HCT116 (cell line): ENCODE measurements around the gene ESPNL.

Source experiments
- EZH2 ChIP-seq: fragments of 200-600 bp; sonication (generic); IDR thresholded peaks from 2 replicates; pipeline ENCODE4 v1.6.1; 2017; ENCODE audit warnings: antibody characterized with exemption, mixed run types
- EZH2phosphoT487 ChIP-seq: fragments of 200-600 bp; IDR thresholded peaks from 2 replicates; pipeline ENCODE4 v1.6.1; 2018; ENCODE audit warnings: antibody characterized with exemption, borderline replicate concordance
- FOSL1 ChIP-seq: IDR thresholded peaks from 2 replicates; pipeline ENCODE4 v1.6.1; 2012; ENCODE audit warnings: low read depth
- POLR2A ChIP-seq: IDR thresholded peaks from 2 replicates; pipeline ENCODE4 v1.7.0; 2011; ENCODE audit warnings: borderline replicate concordance; ENCODE audit not compliant: insufficient read depth, insufficient read length; ENCODE audit errors: extremely low read depth
- POLR2AphosphoS5 ChIP-seq: IDR thresholded peaks from 2 replicates; pipeline ENCODE4 v1.6.1; 2011; ENCODE audit warnings: mild to moderate bottlenecking, low read depth, low read length, moderate library complexity
- RAD21 ChIP-seq: IDR thresholded peaks from 2 replicates; pipeline ENCODE4 v1.6.1; 2012; ENCODE audit warnings: low read depth, mild to moderate bottlenecking
- SIN3A ChIP-seq: IDR thresholded peaks from 2 replicates; pipeline ENCODE4 v1.6.1; 2012; ENCODE audit warnings: low read depth
- SP1 ChIP-seq: IDR thresholded peaks from 2 replicates; pipeline ENCODE4 v1.6.1; 2012; ENCODE audit warnings: low read depth
- TCF7L2 ChIP-seq: IDR thresholded peaks from 2 replicates; pipeline ENCODE4 v1.7.0; 2011; ENCODE audit warnings: borderline replicate concordance, inconsistent platforms; ENCODE audit not compliant: insufficient read depth, insufficient read length; ENCODE audit errors: extremely low read depth
- YY1 ChIP-seq: IDR thresholded peaks from 2 replicates; pipeline ENCODE4 v1.6.1; 2011; ENCODE audit warnings: low read length, low read depth, moderate library complexity, mild to moderate bottlenecking; ENCODE audit not compliant: insufficient replicate concordance; ENCODE audit errors: extremely low read depth
- TF ChIP-seq, protein P1 (sequence below), 3 experiments: fragments of 200-600 bp in 1 of 3; sonication (generic) in 1 of 3; IDR thresholded peaks in 2 of 3; conservative IDR thresholded peaks in 1 of 3; 2 replicates each; pipeline ENCODE4 v1.5.1; 2012 to 2017; ENCODE audit warnings: low read depth in 2 of 3, low read length in 2 of 3, antibody characterized with exemption in 1 of 3, borderline replicate concordance in 1 of 3, control low read depth in 1 of 3, mild to moderate bottlenecking in 1 of 3, mixed read lengths in 1 of 3, mixed run types in 1 of 3, moderate library complexity in 1 of 3; ENCODE audit not compliant: insufficient read depth in 1 of 3
- TF ChIP-seq, protein P2 (sequence below): IDR thresholded peaks from 2 replicates; pipeline ENCODE4 v1.6.1; 2012; ENCODE audit warnings: low read depth
- TF ChIP-seq, protein P3 (sequence below): IDR thresholded peaks from 2 replicates; pipeline ENCODE4 v1.6.1; 2012
- TF ChIP-seq, protein P4 (sequence below): IDR thresholded peaks from 2 replicates; pipeline ENCODE4 v1.6.1; 2011; ENCODE audit warnings: mild to moderate bottlenecking, low read length, moderate library complexity; ENCODE audit not compliant: insufficient replicate concordance; ENCODE audit errors: extremely low read depth

DNA sequence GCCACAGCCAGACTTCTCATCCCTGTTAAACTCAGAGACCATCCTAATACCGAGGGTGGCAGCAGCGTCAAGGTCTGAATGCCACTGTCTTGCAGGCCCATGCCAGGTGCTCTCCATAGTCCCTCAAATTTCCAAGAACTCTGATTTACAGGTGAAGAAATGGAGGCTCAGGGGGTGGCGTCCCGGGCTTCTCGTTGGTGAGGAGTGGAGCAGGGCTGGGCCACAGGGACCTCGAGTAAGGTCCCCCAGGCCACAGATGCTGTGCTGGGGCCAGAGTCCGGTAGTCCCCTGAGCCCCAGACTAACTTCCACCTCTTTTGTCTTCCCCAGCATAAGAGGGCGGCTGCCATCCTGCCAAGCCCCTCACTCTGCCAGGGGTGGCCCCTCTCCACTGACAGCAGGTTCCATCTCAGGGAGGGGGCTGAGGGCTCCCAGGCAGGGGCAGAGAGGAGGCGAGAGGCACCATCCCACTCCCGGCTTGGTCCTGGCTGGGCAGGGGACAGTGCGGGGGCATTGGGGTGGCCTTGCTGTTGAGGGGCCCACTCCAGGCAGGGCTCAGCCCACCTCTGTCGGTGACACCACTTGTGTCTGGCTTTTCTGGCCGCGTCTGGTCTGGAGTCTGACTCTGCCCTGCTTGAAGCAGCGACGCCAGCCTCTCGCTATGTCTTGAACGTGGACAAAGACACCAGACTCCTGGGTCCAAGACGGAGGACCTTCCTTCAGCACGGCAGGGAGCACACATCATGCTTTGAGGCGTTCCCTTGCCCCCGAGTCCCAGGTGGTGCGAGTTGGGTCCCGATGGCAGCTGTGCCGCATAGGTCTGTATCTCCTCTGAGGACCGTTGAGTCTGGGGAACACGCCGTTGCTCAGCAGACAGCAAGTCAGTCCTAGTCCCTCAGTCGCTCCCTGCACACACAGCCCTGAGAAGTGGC lies 22.4 kb downstream of the ESPNL start:
- TF ChIP-seq POLR2A (no peak), POLR2AphosphoS5 (no peak), EZH2phosphoT487 (no peak), RAD21 (no peak), SP1 (no peak), EZH2 (no peak), TCF7L2 (no peak), FOSL1 (no peak), SIN3A (no peak), YY1 (no peak)
- TF ChIP-seq, protein P1, sequence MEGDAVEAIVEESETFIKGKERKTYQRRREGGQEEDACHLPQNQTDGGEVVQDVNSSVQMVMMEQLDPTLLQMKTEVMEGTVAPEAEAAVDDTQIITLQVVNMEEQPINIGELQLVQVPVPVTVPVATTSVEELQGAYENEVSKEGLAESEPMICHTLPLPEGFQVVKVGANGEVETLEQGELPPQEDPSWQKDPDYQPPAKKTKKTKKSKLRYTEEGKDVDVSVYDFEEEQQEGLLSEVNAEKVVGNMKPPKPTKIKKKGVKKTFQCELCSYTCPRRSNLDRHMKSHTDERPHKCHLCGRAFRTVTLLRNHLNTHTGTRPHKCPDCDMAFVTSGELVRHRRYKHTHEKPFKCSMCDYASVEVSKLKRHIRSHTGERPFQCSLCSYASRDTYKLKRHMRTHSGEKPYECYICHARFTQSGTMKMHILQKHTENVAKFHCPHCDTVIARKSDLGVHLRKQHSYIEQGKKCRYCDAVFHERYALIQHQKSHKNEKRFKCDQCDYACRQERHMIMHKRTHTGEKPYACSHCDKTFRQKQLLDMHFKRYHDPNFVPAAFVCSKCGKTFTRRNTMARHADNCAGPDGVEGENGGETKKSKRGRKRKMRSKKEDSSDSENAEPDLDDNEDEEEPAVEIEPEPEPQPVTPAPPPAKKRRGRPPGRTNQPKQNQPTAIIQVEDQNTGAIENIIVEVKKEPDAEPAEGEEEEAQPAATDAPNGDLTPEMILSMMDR (IDR thresholded peaks at IDR 0.05 in 2 of 3, conservative IDR thresholded peaks at IDR 0.05 in 1 of 3; ENCODE audit: borderline replicate concordance in 1 of 3, insufficient read depth in 1 of 3, low read depth in 2 of 3, low read length in 2 of 3) = no peak
- TF ChIP-seq, protein P2, sequence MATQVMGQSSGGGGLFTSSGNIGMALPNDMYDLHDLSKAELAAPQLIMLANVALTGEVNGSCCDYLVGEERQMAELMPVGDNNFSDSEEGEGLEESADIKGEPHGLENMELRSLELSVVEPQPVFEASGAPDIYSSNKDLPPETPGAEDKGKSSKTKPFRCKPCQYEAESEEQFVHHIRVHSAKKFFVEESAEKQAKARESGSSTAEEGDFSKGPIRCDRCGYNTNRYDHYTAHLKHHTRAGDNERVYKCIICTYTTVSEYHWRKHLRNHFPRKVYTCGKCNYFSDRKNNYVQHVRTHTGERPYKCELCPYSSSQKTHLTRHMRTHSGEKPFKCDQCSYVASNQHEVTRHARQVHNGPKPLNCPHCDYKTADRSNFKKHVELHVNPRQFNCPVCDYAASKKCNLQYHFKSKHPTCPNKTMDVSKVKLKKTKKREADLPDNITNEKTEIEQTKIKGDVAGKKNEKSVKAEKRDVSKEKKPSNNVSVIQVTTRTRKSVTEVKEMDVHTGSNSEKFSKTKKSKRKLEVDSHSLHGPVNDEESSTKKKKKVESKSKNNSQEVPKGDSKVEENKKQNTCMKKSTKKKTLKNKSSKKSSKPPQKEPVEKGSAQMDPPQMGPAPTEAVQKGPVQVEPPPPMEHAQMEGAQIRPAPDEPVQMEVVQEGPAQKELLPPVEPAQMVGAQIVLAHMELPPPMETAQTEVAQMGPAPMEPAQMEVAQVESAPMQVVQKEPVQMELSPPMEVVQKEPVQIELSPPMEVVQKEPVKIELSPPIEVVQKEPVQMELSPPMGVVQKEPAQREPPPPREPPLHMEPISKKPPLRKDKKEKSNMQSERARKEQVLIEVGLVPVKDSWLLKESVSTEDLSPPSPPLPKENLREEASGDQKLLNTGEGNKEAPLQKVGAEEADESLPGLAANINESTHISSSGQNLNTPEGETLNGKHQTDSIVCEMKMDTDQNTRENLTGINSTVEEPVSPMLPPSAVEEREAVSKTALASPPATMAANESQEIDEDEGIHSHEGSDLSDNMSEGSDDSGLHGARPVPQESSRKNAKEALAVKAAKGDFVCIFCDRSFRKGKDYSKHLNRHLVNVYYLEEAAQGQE = no peak
- TF ChIP-seq, protein P3, sequence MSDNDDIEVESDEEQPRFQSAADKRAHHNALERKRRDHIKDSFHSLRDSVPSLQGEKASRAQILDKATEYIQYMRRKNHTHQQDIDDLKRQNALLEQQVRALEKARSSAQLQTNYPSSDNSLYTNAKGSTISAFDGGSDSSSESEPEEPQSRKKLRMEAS = no peak
- TF ChIP-seq, protein P4, sequence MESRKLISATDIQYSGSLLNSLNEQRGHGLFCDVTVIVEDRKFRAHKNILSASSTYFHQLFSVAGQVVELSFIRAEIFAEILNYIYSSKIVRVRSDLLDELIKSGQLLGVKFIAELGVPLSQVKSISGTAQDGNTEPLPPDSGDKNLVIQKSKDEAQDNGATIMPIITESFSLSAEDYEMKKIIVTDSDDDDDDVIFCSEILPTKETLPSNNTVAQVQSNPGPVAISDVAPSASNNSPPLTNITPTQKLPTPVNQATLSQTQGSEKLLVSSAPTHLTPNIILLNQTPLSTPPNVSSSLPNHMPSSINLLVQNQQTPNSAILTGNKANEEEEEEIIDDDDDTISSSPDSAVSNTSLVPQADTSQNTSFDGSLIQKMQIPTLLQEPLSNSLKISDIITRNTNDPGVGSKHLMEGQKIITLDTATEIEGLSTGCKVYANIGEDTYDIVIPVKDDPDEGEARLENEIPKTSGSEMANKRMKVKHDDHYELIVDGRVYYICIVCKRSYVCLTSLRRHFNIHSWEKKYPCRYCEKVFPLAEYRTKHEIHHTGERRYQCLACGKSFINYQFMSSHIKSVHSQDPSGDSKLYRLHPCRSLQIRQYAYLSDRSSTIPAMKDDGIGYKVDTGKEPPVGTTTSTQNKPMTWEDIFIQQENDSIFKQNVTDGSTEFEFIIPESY = no peak
